ENCODE measurements around the gene SLC39A5. TPM values are rescaled to one million over a fixed set of nuclear protein-coding genes. Genes with fewer than 3 reads are reported as not detected.

The SLC39A5 gene
- total and polyA plus RNA-seq, 2 of the 13 experiments (the other 11 are each of a cell fraction or from before 2014, with no cell fraction given) = 59.7 to 101 TPM

GRCh38 chr12:56230432-56231183, 757 bp downstream of the SLC39A5 start (continued):
- TF ChIP-seq TAF1 (CRISPR knock-in tag; IDR thresholded peaks at IDR 0.05) (peak; percentile 57), ZNF781 (CRISPR knock-in tag; IDR thresholded peaks at IDR 0.05; ENCODE audit: borderline replicate concordance, not compliant biosample characterization) (no peak), SP5 (CRISPR knock-in tag; IDR thresholded peaks at IDR 0.05; ENCODE audit: borderline replicate concordance, low read depth) (no peak), ZSCAN21 (CRISPR knock-in tag; IDR thresholded peaks at IDR 0.05; ENCODE audit: borderline replicate concordance) (no peak; the same call in 1 of the 2 replicates), TFE3 (CRISPR knock-in tag; IDR thresholded peaks at IDR 0.05) (no peak; the same call in 1 of the 2 replicates), ZNF572 (CRISPR knock-in tag; IDR thresholded peaks at IDR 0.05) (no peak), PRDM4 (CRISPR knock-in tag; IDR thresholded peaks at IDR 0.05; ENCODE audit: borderline replicate concordance) (no peak), ZBTB14 (CRISPR knock-in tag; IDR thresholded peaks at IDR 0.05) (no peak), ZNF570 (CRISPR knock-in tag; IDR thresholded peaks at IDR 0.05; ENCODE audit: borderline replicate concordance) (no peak), NBN (conservative IDR thresholded peaks at IDR 0.05) (no peak), SSRP1 (CRISPR knock-in tag; IDR thresholded peaks at IDR 0.05) (no peak; the same call in 1 of the 2 replicates), ZNF432 (CRISPR knock-in tag; IDR thresholded peaks at IDR 0.05; ENCODE audit: borderline replicate concordance) (no peak), ZNF83 (CRISPR knock-in tag; IDR thresholded peaks at IDR 0.05; ENCODE audit: borderline replicate concordance) (peak; percentile 46; the same call in 1 of the 2 replicates), AGO1 (IDR thresholded peaks at IDR 0.05; ENCODE audit: low read depth, low read length, poor library complexity, severe bottlenecking) (no peak), ZNF180 (CRISPR knock-in tag; IDR thresholded peaks at IDR 0.05; ENCODE audit: borderline replicate concordance, low read depth) (no peak), ARNT (IDR thresholded peaks at IDR 0.05) (no peak), FLYWCH1 (CRISPR knock-in tag; IDR thresholded peaks at IDR 0.05) (no peak), ZSCAN12 (CRISPR knock-in tag; IDR thresholded peaks at IDR 0.05) (no peak), TFDP1 (CRISPR knock-in tag; IDR thresholded peaks at IDR 0.05; ENCODE audit: borderline replicate concordance) (peak; percentile 41; the same call in 1 of the 2 replicates), ZNF644 (CRISPR knock-in tag; IDR thresholded peaks at IDR 0.05; ENCODE audit: low read depth) (0 out of 2 replicates have a peak, but pooled peaks have one; percentile 5), HNRNPUL1 (IDR thresholded peaks at IDR 0.05; ENCODE audit: low read depth, low read length) (no peak), ZNF20 (CRISPR knock-in tag; IDR thresholded peaks at IDR 0.05) (no peak), PREB (CRISPR knock-in tag; IDR thresholded peaks at IDR 0.05) (no peak)

Data from HepG2 (cell line).